Measurements from ENCODE around the gene C16orf74. TPM values are rescaled to one million over a fixed set of nuclear protein-coding genes. Genes with fewer than 3 reads are reported as not detected.
A peak's percentile ranks its signal among the peaks of the same experiment; 100 is the strongest.

Gene C16orf74
- total and polyA plus RNA-seq, 2 of the 13 experiments (the other 11 are each of a cell fraction or from before 2014, with no cell fraction given): 0.13 to 0.29 TPM

DNA sequence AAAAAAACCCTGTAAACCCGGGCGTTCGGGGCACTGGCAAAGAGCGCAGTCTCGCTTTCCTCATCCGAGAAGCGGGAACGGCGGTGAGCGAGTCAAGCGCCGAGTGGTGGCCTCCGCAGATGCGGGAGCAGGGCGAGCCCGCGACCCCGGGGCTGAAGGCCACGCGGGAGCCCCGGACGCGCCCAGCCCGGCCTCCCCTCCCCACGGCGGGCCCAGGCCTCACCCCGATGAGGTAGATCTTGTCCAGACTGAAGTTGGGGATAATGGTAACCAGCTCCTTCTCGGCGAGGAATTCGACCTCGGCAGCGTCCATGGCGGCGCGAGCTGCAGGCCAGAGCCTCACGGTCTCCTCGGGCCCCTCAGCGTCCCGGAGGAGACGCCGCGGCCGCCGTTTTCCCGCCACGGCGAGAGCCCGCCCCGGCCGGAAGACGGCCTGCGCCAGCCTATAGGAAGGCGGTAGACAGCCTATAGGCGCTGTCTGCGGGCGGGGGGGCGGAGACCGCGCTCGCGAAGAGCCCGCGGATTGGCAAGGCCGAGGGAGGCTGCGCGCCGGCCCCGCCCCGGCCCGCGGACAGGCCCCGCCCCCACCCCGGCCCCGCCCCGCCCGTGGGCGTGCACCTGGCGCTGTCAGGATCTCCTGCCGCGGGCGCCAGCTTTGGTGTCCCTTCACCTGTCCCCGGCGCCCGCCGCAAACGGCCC lies 62.2 kb downstream of the C16orf74 start, which contains the start of gene GINS2 (continued):
- TF ChIP-seq MIER2 (CRISPR knock-in tag; IDR thresholded peaks at IDR 0.05) (no peak), ATRX (CRISPR knock-in tag; IDR thresholded peaks at IDR 0.05; ENCODE audit: borderline replicate concordance) (no peak), NFKB2 (CRISPR knock-in tag; IDR thresholded peaks at IDR 0.05; ENCODE audit: borderline replicate concordance) (peak; percentile 89; the same call in 1 of the 2 replicates), AHDC1 (CRISPR knock-in tag; IDR thresholded peaks at IDR 0.05; ENCODE audit: borderline replicate concordance) (no peak), ZNF589 (CRISPR knock-in tag; conservative IDR thresholded peaks at IDR 0.05) (peak; percentile 78; the same call in 1 of the 2 replicates), FOXO4 (CRISPR knock-in tag; conservative IDR thresholded peaks at IDR 0.05) (no peak)
- TF ChIP-seq, protein P1, sequence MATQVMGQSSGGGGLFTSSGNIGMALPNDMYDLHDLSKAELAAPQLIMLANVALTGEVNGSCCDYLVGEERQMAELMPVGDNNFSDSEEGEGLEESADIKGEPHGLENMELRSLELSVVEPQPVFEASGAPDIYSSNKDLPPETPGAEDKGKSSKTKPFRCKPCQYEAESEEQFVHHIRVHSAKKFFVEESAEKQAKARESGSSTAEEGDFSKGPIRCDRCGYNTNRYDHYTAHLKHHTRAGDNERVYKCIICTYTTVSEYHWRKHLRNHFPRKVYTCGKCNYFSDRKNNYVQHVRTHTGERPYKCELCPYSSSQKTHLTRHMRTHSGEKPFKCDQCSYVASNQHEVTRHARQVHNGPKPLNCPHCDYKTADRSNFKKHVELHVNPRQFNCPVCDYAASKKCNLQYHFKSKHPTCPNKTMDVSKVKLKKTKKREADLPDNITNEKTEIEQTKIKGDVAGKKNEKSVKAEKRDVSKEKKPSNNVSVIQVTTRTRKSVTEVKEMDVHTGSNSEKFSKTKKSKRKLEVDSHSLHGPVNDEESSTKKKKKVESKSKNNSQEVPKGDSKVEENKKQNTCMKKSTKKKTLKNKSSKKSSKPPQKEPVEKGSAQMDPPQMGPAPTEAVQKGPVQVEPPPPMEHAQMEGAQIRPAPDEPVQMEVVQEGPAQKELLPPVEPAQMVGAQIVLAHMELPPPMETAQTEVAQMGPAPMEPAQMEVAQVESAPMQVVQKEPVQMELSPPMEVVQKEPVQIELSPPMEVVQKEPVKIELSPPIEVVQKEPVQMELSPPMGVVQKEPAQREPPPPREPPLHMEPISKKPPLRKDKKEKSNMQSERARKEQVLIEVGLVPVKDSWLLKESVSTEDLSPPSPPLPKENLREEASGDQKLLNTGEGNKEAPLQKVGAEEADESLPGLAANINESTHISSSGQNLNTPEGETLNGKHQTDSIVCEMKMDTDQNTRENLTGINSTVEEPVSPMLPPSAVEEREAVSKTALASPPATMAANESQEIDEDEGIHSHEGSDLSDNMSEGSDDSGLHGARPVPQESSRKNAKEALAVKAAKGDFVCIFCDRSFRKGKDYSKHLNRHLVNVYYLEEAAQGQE (IDR thresholded peaks at IDR 0.05; ENCODE audit: borderline replicate concordance in 1 of 2, low read depth in 1 of 2, low read length in 2 of 2): no peak
